GM21515 (cell line): ENCODE data around the gene TPCN2.

Source experiments
- ATAC-seq: cut with Tn5 transposase; IDR thresholded peaks from one replicate; pipeline ENCODE4 v1.9.1; 2021; ENCODE audit not compliant: unreplicated experiment

Gene TPCN2

GRCh38 chr11:69160296-69161116, 111.8 kb downstream of the TPCN2 start:
- ATAC-seq: no peak

- ATAC-seq: no peak
Measured at GRCh38 chr11:69161117-69161407, 112.3 kb downstream of the TPCN2 start.

GRCh38 chr11:69162505-69162904, 113.8 kb downstream of the TPCN2 start:
- no peak for ATAC-seq

GRCh38 chr11:69163842-69164241, 115.1 kb downstream of the TPCN2 start:
- no peak for ATAC-seq

- ATAC-seq: no peak
Measured at GRCh38 chr11:69164824-69165223, 116.1 kb downstream of the TPCN2 start.

GRCh38 chr11:69165775-69166174, 117.0 kb downstream of the TPCN2 start:
- no peak for ATAC-seq

- ATAC-seq: peak; percentile 90
Measured at GRCh38 chr11:69166218-69167115, 117.7 kb downstream of the TPCN2 start.

GRCh38 chr11:69167130-69167915, 118.6 kb downstream of the TPCN2 start:
- no peak for ATAC-seq

GRCh38 chr11:69167916-69168691, 119.4 kb downstream of the TPCN2 start:
- no peak for ATAC-seq

GRCh38 chr11:69169479-69169878, 120.7 kb downstream of the TPCN2 start:
- no peak for ATAC-seq

GRCh38 chr11:69170704-69171103, 122.0 kb downstream of the TPCN2 start:
- ATAC-seq: no peak

GRCh38 chr11:69171476-69172240, 122.9 kb downstream of the TPCN2 start:
- no peak for ATAC-seq

- ATAC-seq: no peak
Measured at GRCh38 chr11:69172674-69173073, 123.9 kb downstream of the TPCN2 start.

GRCh38 chr11:69173331-69173730, 124.6 kb downstream of the TPCN2 start:
- ATAC-seq: no peak

GRCh38 chr11:69173925-69174581, 125.3 kb downstream of the TPCN2 start:
- no peak for ATAC-seq

GRCh38 chr11:69174841-69175240, 126.1 kb downstream of the TPCN2 start:
- no peak for ATAC-seq

GRCh38 chr11:69178819-69179482, 130.2 kb downstream of the TPCN2 start:
- no peak for ATAC-seq

- no peak for ATAC-seq
Measured at GRCh38 chr11:69180226-69180625, 131.5 kb downstream of the TPCN2 start.

- no peak for ATAC-seq
Measured at GRCh38 chr11:69180726-69181125, 132.0 kb downstream of the TPCN2 start.
